Measurements from ENCODE around the gene GPC5. TPM values are rescaled to one million over a fixed set of nuclear protein-coding genes. Genes with fewer than 3 reads are reported as not detected.

GPC5 gene
- total RNA-seq, 2 experiments from 2014 or later = 2.4 TPM; not detected in 1

DNA sequence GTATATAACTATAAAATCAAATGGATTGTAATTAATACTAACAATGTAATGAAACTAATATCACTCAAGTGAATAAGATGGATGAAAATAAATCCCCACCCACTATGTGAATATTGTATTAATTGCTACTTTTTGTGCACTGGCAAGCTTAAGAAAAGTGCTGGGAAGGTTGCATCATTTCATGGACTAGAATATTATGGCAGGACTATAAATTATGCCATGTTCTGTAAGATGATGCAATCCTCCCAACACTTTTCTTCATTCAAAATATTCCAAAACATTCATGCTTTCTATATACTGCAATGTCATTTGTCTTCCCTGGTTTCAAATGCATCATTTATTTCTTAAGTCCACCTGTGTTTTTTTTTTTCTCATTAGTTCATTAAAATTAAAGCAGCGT, 1370.6 kb downstream of the GPC5 start:
- BruUV-seq (replicated peaks) = no TSS peak
- H3K9me3 ChIP-seq (ENCODE audit: low read length) = no peaks in the 10 kb centered on the region
- H3K9me2 ChIP-seq (ENCODE audit: insufficient read depth, low read length) = no peaks in the 10 kb centered on the region
- no peaks in the 10 kb centered on the region for H4K20me1 ChIP-seq (ENCODE audit: insufficient read depth, low read length)
- no peak overlapping the region for H3K27ac ChIP-seq (ENCODE audit: low read depth, low read length, poor library complexity, severe bottlenecking)
- H3K4me1 ChIP-seq (ENCODE audit: insufficient read depth, low read length, poor library complexity, severe bottlenecking) = no peaks in the 10 kb centered on the region
- CTCF ChIA-PET (ENCODE audit: unreplicated experiment) = no interaction called here
- POLR2A ChIA-PET = no interaction called here
- DNase-seq (ENCODE audit: low spot score) = no peak
- no peak overlapping the region for H3K4me3 ChIP-seq (ENCODE audit: low read depth, low read length, poor library complexity, severe bottlenecking)
- intact Hi-C loops (cut with micrococcal nuclease; ENCODE audit: unreplicated experiment) = no loop called here
- no peaks in the 10 kb centered on the region for H3K36me3 ChIP-seq (ENCODE audit: insufficient read depth, low read length)
- H2AFZ ChIP-seq (ENCODE audit: low read length) = no peak overlapping the region
- H3K4me2 ChIP-seq (ENCODE audit: low read length) = no peak overlapping the region
- TF ChIP-seq EZH2phosphoT487 (IDR thresholded peaks at IDR 0.05; ENCODE audit: borderline replicate concordance, low read depth, low read length) = no peak
- TF ChIP-seq CTCF (conservative IDR thresholded peaks at IDR 0.05; ENCODE audit: low read length) = no peak
- no peaks in the 10 kb centered on the region for H3K79me2 ChIP-seq (ENCODE audit: insufficient read depth, low read depth, low read length)

DNA sequence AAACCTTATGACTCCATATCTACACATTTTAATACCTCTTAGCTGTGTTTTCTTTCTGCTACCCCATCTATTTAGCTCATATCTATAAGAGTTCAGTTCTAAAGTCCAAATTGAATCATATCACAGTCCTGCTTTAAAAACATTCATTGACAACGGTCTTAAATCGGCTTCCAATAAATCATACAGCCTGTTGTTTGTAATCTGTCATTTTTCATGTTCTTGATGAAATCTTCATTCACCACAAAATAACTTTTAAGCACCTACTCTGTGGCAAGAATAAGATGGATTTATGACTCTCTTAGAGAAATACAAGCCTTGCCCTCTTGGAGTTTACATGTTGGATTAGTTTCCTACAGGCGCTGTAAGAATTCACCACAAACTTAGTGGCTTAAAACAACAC, 1377.2 kb downstream of the GPC5 start:
- intact Hi-C loops (cut with micrococcal nuclease; ENCODE audit: unreplicated experiment) = no loop called here
- no peaks in the 10 kb centered on the region for H3K79me2 ChIP-seq (ENCODE audit: insufficient read depth, low read depth, low read length)
- H4K20me1 ChIP-seq (ENCODE audit: insufficient read depth, low read length) = no peaks in the 10 kb centered on the region
- ChIA-PET CTCF (ENCODE audit: unreplicated experiment) (no interaction called here), POLR2A (no interaction called here)
- DNase-seq (ENCODE audit: low spot score) = no peak
- no peak overlapping the region for H3K27ac ChIP-seq (ENCODE audit: low read depth, low read length, poor library complexity, severe bottlenecking)
- H3K9me3 ChIP-seq (ENCODE audit: low read length) = no peaks in the 10 kb centered on the region
- H3K4me2 ChIP-seq (ENCODE audit: low read length) = no peak overlapping the region
- no peak for TF ChIP-seq EZH2phosphoT487 (IDR thresholded peaks at IDR 0.05; ENCODE audit: borderline replicate concordance, low read depth, low read length)
- TF ChIP-seq CTCF (conservative IDR thresholded peaks at IDR 0.05; ENCODE audit: low read length) = no peak
- no peaks in the 10 kb centered on the region for H3K36me3 ChIP-seq (ENCODE audit: insufficient read depth, low read length)
- H3K4me3 ChIP-seq (ENCODE audit: low read depth, low read length, poor library complexity, severe bottlenecking) = no peak overlapping the region
- BruUV-seq (replicated peaks) = no TSS peak
- H2AFZ ChIP-seq (ENCODE audit: low read length) = no peak overlapping the region
- H3K4me1 ChIP-seq (ENCODE audit: insufficient read depth, low read length, poor library complexity, severe bottlenecking) = no peaks in the 10 kb centered on the region
- no peaks in the 10 kb centered on the region for H3K9me2 ChIP-seq (ENCODE audit: insufficient read depth, low read length)

- H2AFZ ChIP-seq (ENCODE audit: low read length) = no peak overlapping the region
- no TSS peak for BruUV-seq (replicated peaks)
- ChIA-PET POLR2A (interaction anchor here (0.5 to 0.9 kb wide), 2 partner anchors 24 to 56 kb away, joined by 3 to 4 read pairs; no protein-coding TSS in a partner anchor), CTCF (ENCODE audit: unreplicated experiment) (no interaction called here)
- no peak overlapping the region for H3K4me3 ChIP-seq (ENCODE audit: low read depth, low read length, poor library complexity, severe bottlenecking)
- no peaks in the 10 kb centered on the region for H3K4me1 ChIP-seq (ENCODE audit: insufficient read depth, low read length, poor library complexity, severe bottlenecking)
- DNase-seq (ENCODE audit: low spot score) = no peak
- H3K79me2 ChIP-seq (ENCODE audit: insufficient read depth, low read depth, low read length) = no peaks in the 10 kb centered on the region
- no peak overlapping the region for H3K27ac ChIP-seq (ENCODE audit: low read depth, low read length, poor library complexity, severe bottlenecking)
- intact Hi-C loops (cut with micrococcal nuclease; ENCODE audit: unreplicated experiment) = no loop called here
- no peak for TF ChIP-seq CTCF (conservative IDR thresholded peaks at IDR 0.05; ENCODE audit: low read length)
- no peaks in the 10 kb centered on the region for H4K20me1 ChIP-seq (ENCODE audit: insufficient read depth, low read length)
- no peaks in the 10 kb centered on the region for H3K36me3 ChIP-seq (ENCODE audit: insufficient read depth, low read length)
- H3K4me2 ChIP-seq (ENCODE audit: low read length) = no peak overlapping the region
- no peaks in the 10 kb centered on the region for H3K9me2 ChIP-seq (ENCODE audit: insufficient read depth, low read length)
- H3K9me3 ChIP-seq (ENCODE audit: low read length) = no peaks in the 10 kb centered on the region
Observed at GRCh38 chr13:92781965-92782690, 1383.7 kb downstream of the GPC5 start.

Data from OCI-LY7 (cell line).